Stomach smooth muscle (tissue), 2 donors: ENCODE measurements around the gene AKAP13.
"Not testable (repeated sequence)": the region's sequence is repeated elsewhere in the genome, so short reads cannot be mapped to it uniquely, and the experiment has no call there.

Source experiments
- H3K27ac ChIP-seq: one replicate; pipeline ENCODE4 v1.7.0; 2013; ENCODE audit warnings: mild to moderate bottlenecking, low read length, inconsistent platforms
- H3K27me3 ChIP-seq, 2 donors: one replicate each; pipeline ENCODE4 v1.7.0; 2013; ENCODE audit warnings: low read length in 2 of 2; ENCODE audit not compliant: insufficient read depth in 2 of 2, control insufficient read depth in 1 of 2
- H3K36me3 ChIP-seq, 2 donors: one replicate each; pipeline ENCODE4 v1.7.0; 2013; ENCODE audit warnings: low read length in 2 of 2; ENCODE audit not compliant: control insufficient read depth in 2 of 2, insufficient read depth in 2 of 2
- H3K4me1 ChIP-seq: one replicate; pipeline ENCODE4 v1.7.0; 2013; ENCODE audit warnings: low read length; ENCODE audit not compliant: control insufficient read depth, insufficient read depth
- H3K4me3 ChIP-seq, 2 donors: one replicate each; pipeline ENCODE4 v1.7.0; 2013; ENCODE audit warnings: low read length in 2 of 2
- H3K9ac ChIP-seq, 2 donors: one replicate each; pipeline ENCODE4 v1.7.0; 2013; ENCODE audit warnings: low read length in 2 of 2, mild to moderate bottlenecking in 1 of 2
- H3K9me3 ChIP-seq, 2 donors: one replicate each; pipeline ENCODE4 v1.7.0; 2013; ENCODE audit warnings: low read length in 2 of 2; ENCODE audit not compliant: control insufficient read depth in 2 of 2
- donor health status: healthy.
- donor health status: Pancreatic carcinoma.

AKAP13 gene

GRCh38 chr15:85342163-85342562, 38.2 kb upstream of the AKAP13 start:
- not testable (repeated sequence) for H3K9ac ChIP-seq, H3K27ac ChIP-seq, H3K9me3 ChIP-seq, H3K36me3 ChIP-seq, H3K4me1 ChIP-seq, H3K4me3 ChIP-seq, H3K27me3 ChIP-seq

- not testable (repeated sequence) for H3K4me3 ChIP-seq
These were observed 37.0 kb upstream of the AKAP13 start for GRCh38 chr15:85343443-85343842.

GRCh38 chr15:85344241-85344640, 36.2 kb upstream of the AKAP13 start:
- not testable (repeated sequence) for H3K36me3 ChIP-seq, H3K9me3 ChIP-seq, H3K9ac ChIP-seq, H3K4me1 ChIP-seq, H3K27ac ChIP-seq, H3K4me3 ChIP-seq, H3K27me3 ChIP-seq

More at GRCh38 chr15:85343443-85343842, 37.0 kb upstream of the AKAP13 start:
- not testable (repeated sequence) for H3K36me3 ChIP-seq, H3K27me3 ChIP-seq, H3K9ac ChIP-seq, H3K27ac ChIP-seq, H3K9me3 ChIP-seq, H3K4me1 ChIP-seq

- not testable (repeated sequence) for H3K36me3 ChIP-seq, H3K27ac ChIP-seq, H3K4me3 ChIP-seq, H3K9me3 ChIP-seq, H3K27me3 ChIP-seq, H3K9ac ChIP-seq, H3K4me1 ChIP-seq
These were observed 35.7 kb upstream of the AKAP13 start for GRCh38 chr15:85344653-85345114.

- H3K36me3 ChIP-seq, H3K27me3 ChIP-seq, H3K4me1 ChIP-seq, H3K9ac ChIP-seq, H3K9me3 ChIP-seq, H3K4me3 ChIP-seq, H3K27ac ChIP-seq: not testable (repeated sequence)
These were observed 35.0 kb upstream of the AKAP13 start for GRCh38 chr15:85345196-85345918.

GRCh38 chr15:85346462-85347084, 33.8 kb upstream of the AKAP13 start:
- H3K27ac ChIP-seq, H3K4me3 ChIP-seq, H3K9me3 ChIP-seq, H3K27me3 ChIP-seq, H3K36me3 ChIP-seq, H3K9ac ChIP-seq, H3K4me1 ChIP-seq: not testable (repeated sequence)

GRCh38 chr15:85347264-85348047, 32.9 kb upstream of the AKAP13 start:
- H3K27me3 ChIP-seq, H3K9me3 ChIP-seq, H3K9ac ChIP-seq, H3K27ac ChIP-seq, H3K4me3 ChIP-seq, H3K4me1 ChIP-seq, H3K36me3 ChIP-seq: not testable (repeated sequence)

GRCh38 chr15:85348048-85348766, 32.2 kb upstream of the AKAP13 start:
- H3K4me1 ChIP-seq, H3K27me3 ChIP-seq, H3K4me3 ChIP-seq, H3K9me3 ChIP-seq, H3K9ac ChIP-seq, H3K27ac ChIP-seq, H3K36me3 ChIP-seq: not testable (repeated sequence)

GRCh38 chr15:85349062-85349461, 31.3 kb upstream of the AKAP13 start:
- not testable (repeated sequence) for H3K9me3 ChIP-seq, H3K4me3 ChIP-seq, H3K27ac ChIP-seq, H3K36me3 ChIP-seq, H3K9ac ChIP-seq, H3K27me3 ChIP-seq, H3K4me1 ChIP-seq

- no peaks in the 10 kb centered on the region for H3K4me1 ChIP-seq
- no peaks in the 10 kb centered on the region for H3K9me3 ChIP-seq
- H3K9ac ChIP-seq = no peak overlapping the region
- H3K27ac ChIP-seq = no peak overlapping the region
- no peaks in the 10 kb centered on the region for H3K27me3 ChIP-seq
- H3K36me3 ChIP-seq = no peaks in the 10 kb centered on the region
- no peak overlapping the region for H3K4me3 ChIP-seq
These were observed 30.0 kb upstream of the AKAP13 start for GRCh38 chr15:85350395-85350794.
